ENCODE results near the gene SECISBP2L. TPM values are rescaled to one million over a fixed set of nuclear protein-coding genes. Genes with fewer than 3 reads are reported as not detected.
A peak's percentile ranks its signal among the peaks of the same experiment; 100 is the strongest.

SECISBP2L gene
- total and polyA plus RNA-seq, 4 donors: 16.2 to 678 (median 51.7) TPM

- Histone ChIP-seq H3K27me3 (ENCODE audit: control insufficient read depth in 3 of 3, insufficient read depth in 3 of 3, low read length in 2 of 3) (no peaks in the 10 kb centered on the region), H3K4me1 (ENCODE audit: control insufficient read depth in 5 of 5, insufficient read depth in 5 of 5, low read length in 5 of 5) (peaks cover 0 to 7% (median 5%) of the 10 kb centered on the region in 5 donors), H3K9ac (ENCODE audit: insufficient read depth in 1 of 2, low read length in 2 of 2) (no peak overlapping the region), H3K4me3 (no peak overlapping the region), H3K9me3 (ENCODE audit: control insufficient read depth in 4 of 4, insufficient read depth in 3 of 4, low read length in 3 of 4) (no peaks in the 10 kb centered on the region), H3K27ac (ENCODE audit: low read depth in 1 of 2, low read length in 1 of 2) (no peak overlapping the region), H3K36me3 (ENCODE audit: control insufficient read depth in 4 of 4, insufficient read depth in 4 of 4, low read length in 4 of 4) (peaks cover 0 to 2% (median 0%) of the 10 kb centered on the region in 4 donors)
- ATAC-seq (ENCODE audit: insufficient read depth, low FRiP score): no peak
- WGBS, 2 donors: 51 to 79% methylated on average over 4 of the region's 4 CpGs
- peak in 2 of 3 donors; percentile 57 to 61 for DNase-seq
- TF ChIP-seq, protein P1, sequence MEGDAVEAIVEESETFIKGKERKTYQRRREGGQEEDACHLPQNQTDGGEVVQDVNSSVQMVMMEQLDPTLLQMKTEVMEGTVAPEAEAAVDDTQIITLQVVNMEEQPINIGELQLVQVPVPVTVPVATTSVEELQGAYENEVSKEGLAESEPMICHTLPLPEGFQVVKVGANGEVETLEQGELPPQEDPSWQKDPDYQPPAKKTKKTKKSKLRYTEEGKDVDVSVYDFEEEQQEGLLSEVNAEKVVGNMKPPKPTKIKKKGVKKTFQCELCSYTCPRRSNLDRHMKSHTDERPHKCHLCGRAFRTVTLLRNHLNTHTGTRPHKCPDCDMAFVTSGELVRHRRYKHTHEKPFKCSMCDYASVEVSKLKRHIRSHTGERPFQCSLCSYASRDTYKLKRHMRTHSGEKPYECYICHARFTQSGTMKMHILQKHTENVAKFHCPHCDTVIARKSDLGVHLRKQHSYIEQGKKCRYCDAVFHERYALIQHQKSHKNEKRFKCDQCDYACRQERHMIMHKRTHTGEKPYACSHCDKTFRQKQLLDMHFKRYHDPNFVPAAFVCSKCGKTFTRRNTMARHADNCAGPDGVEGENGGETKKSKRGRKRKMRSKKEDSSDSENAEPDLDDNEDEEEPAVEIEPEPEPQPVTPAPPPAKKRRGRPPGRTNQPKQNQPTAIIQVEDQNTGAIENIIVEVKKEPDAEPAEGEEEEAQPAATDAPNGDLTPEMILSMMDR (IDR thresholded peaks at IDR 0.05; ENCODE audit: control extremely low read depth, extremely low read depth): no peak
Observed at GRCh38 chr15:48984811-48985352, 61.4 kb downstream of the SECISBP2L start.

- no peak for ATAC-seq (ENCODE audit: insufficient read depth, low FRiP score)
- no peak overlapping the region for H3K4me3 ChIP-seq
- H3K9ac ChIP-seq (ENCODE audit: insufficient read depth in 1 of 2, low read length in 2 of 2): no peak overlapping the region
- no peaks in the 10 kb centered on the region for H3K27me3 ChIP-seq (ENCODE audit: control insufficient read depth in 3 of 3, insufficient read depth in 3 of 3, low read length in 2 of 3)
- H3K9me3 ChIP-seq (ENCODE audit: control insufficient read depth in 4 of 4, insufficient read depth in 3 of 4, low read length in 3 of 4): no peaks in the 10 kb centered on the region
- DNase-seq: peak in 1 of 3 donors; percentile 21
- H3K4me1 ChIP-seq (ENCODE audit: control insufficient read depth in 5 of 5, insufficient read depth in 5 of 5, low read length in 5 of 5): peaks cover 0 to 7% (median 5%) of the 10 kb centered on the region in 5 donors
- no peak overlapping the region for H3K27ac ChIP-seq (ENCODE audit: low read depth in 1 of 2, low read length in 1 of 2)
- 87 to 95% methylated on average over 7 of the region's 7 CpGs for WGBS, 2 donors
- peaks cover 0 to 2% (median 0%) of the 10 kb centered on the region in 4 donors for H3K36me3 ChIP-seq (ENCODE audit: control insufficient read depth in 4 of 4, insufficient read depth in 4 of 4, low read length in 4 of 4)
- TF ChIP-seq, protein P1 (IDR thresholded peaks at IDR 0.05; ENCODE audit: control extremely low read depth, extremely low read depth): no peak
Observed at GRCh38 chr15:48984021-48984710, 62.1 kb downstream of the SECISBP2L start.

DNA sequence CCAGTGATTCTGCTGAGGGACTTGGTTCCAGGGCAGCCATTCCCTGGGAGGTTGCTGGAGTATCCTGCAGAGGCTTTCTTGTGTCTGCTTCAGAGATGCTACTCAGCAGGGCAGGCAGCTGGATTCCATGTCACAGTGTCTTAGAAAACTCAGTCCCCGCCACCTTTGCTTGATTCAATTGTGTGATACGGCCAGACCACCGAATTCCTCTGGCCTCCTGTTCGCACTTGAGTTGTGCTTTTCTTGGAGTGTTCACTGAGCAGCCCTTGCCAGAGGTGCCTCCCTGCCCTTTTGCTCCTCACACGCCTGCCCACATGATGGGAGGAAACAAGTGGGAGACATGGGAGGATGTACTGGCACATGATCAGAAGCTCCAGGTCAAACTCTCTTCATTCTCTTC, 62.9 kb downstream of the SECISBP2L start:
- H3K4me3 ChIP-seq: no peak overlapping the region
- no peak for DNase-seq
- 60 to 81% methylated on average over 5 of the region's 5 CpGs for WGBS, 2 donors
- peaks cover 0 to 7% (median 5%) of the 10 kb centered on the region in 5 donors for H3K4me1 ChIP-seq (ENCODE audit: control insufficient read depth in 5 of 5, insufficient read depth in 5 of 5, low read length in 5 of 5)
- no peak for ATAC-seq (ENCODE audit: insufficient read depth, low FRiP score)
- no peaks in the 10 kb centered on the region for H3K9me3 ChIP-seq (ENCODE audit: control insufficient read depth in 4 of 4, insufficient read depth in 3 of 4, low read length in 3 of 4)
- no peak overlapping the region for H3K9ac ChIP-seq (ENCODE audit: insufficient read depth in 1 of 2, low read length in 2 of 2)
- TF ChIP-seq, protein P1 (IDR thresholded peaks at IDR 0.05; ENCODE audit: control extremely low read depth, extremely low read depth): no peak
- peaks cover 0 to 2% (median 0%) of the 10 kb centered on the region in 4 donors for H3K36me3 ChIP-seq (ENCODE audit: control insufficient read depth in 4 of 4, insufficient read depth in 4 of 4, low read length in 4 of 4)
- H3K27ac ChIP-seq (ENCODE audit: low read depth in 1 of 2, low read length in 1 of 2): no peak overlapping the region
- no peaks in the 10 kb centered on the region for H3K27me3 ChIP-seq (ENCODE audit: control insufficient read depth in 3 of 3, insufficient read depth in 3 of 3, low read length in 2 of 3)

Measured in lung (tissue), 12 donors.